ENCODE data around the gene NUP205.

- TF ChIP-seq POLR2A (IDR thresholded peaks at IDR 0.05; ENCODE audit: low read depth, low read length) (no peak), POLR2AphosphoS5 (IDR thresholded peaks at IDR 0.05; ENCODE audit: low read depth, low read length) (no peak), TAF1 (IDR thresholded peaks at IDR 0.05; ENCODE audit: borderline replicate concordance, low read depth, low read length) (no peak)
These were observed 58.4 kb downstream of the NUP205 start for GRCh38 chr7:135616136-135616535.

Measured in GM12892 (cell line).